T-helper 1 cell treated with Interleukin-12 subunit alpha and Interleukin-12 subunit beta and Interleukin-4 antibody, amounts not matched to agents 30 ng/mL and 1 ng/mL, for 36 hours (primary cell): ENCODE results near the gene PAK6. TPM values are rescaled to one million over a fixed set of nuclear protein-coding genes. Genes with fewer than 3 reads are reported as not detected.

Source experiments
- intact Hi-C: fragments of 100-400 bp; cut with micrococcal nuclease; formaldehyde crosslinking; loops from one replicate; pipeline ENCODE4 v1.15.1; 2024
- total RNA-seq: library from RNA; stranded (reverse); gene quantifications from 2 replicates; pipeline ENCODE4 v1.2.3, GENCODE V29; 2022

Gene PAK6
- total RNA-seq, 1 donor from 2014 or later = 0.22 TPM

GRCh38 chr15:40307421-40308211 is 68.8 kb downstream of the PAK6 start, which contains the start of gene PLCB2:
PLCB2 (minus strand) TSS chr15:40307935; CDS start chr15:40307672, 263 bp downstream.
- intact Hi-C loops = loop anchor here (1.0 to 5.0 kb wide), 7 partner anchors 14 to 375 kb away; partner anchors contain the start of genes EIF2AK4 and KNSTRN

GRCh38 chr15:40309344-40309862 is 70.5 kb downstream of the PAK6 start:
- intact Hi-C loops = loop anchor here (5.0 kb wide), 2 partner anchors 73 to 377 kb away; partner anchors contain the start of genes EIF2AK4 and KNSTRN

GRCh38 chr15:40310001-40310959 is 71.4 kb downstream of the PAK6 start:
- intact Hi-C loops = loop anchor here (1.0 kb wide), 1 partner anchor 31 kb away; no protein-coding TSS in a partner anchor

GRCh38 chr15:40310993-40311392 is 72.1 kb downstream of the PAK6 start:
- intact Hi-C loops = loop anchor here (1.0 kb wide), 1 partner anchor 32 kb away; no protein-coding TSS in a partner anchor

- intact Hi-C loops = no loop called here
These were observed 73.7 kb downstream of the PAK6 start for GRCh38 chr15:40312370-40313158.

- intact Hi-C loops = no loop called here
These were observed 74.9 kb downstream of the PAK6 start for GRCh38 chr15:40313531-40314398.

- intact Hi-C loops = no loop called here
These were observed 75.9 kb downstream of the PAK6 start for GRCh38 chr15:40314723-40315276.

GRCh38 chr15:40316931-40317330 is 78.1 kb downstream of the PAK6 start:
- intact Hi-C loops = no loop called here

- intact Hi-C loops = no loop called here
These were observed 78.7 kb downstream of the PAK6 start for GRCh38 chr15:40317580-40317979.

GRCh38 chr15:40320409-40320808 is 81.5 kb downstream of the PAK6 start:
- intact Hi-C loops = loop anchor here (5.0 to 10.0 kb wide), 4 partner anchors 103 to 797 kb away; partner anchors contain the start of genes EIF2AK4, INO80 and RAD51

- intact Hi-C loops = loop anchor here (1.0 to 10.0 kb wide), 8 partner anchors 11 to 796 kb away; partner anchors contain the start of genes EIF2AK4, INO80, PLCB2 and RAD51
These were observed 82.1 kb downstream of the PAK6 start for GRCh38 chr15:40320931-40321371.

GRCh38 chr15:40322531-40323238 is 83.8 kb downstream of the PAK6 start:
- intact Hi-C loops = loop anchor here (1.0 to 10.0 kb wide), 12 partner anchors 36 to 795 kb away; partner anchors contain the start of genes BAHD1, CCDC32, DISP2 and EIF2AK4

GRCh38 chr15:40323239-40323952 is 84.5 kb downstream of the PAK6 start, which contains the start of gene INAFM2:
INAFM2 (plus strand) TSS chr15:40323692; CDS start chr15:40324056, 364 bp downstream.
- intact Hi-C loops = loop anchor here (1.0 to 10.0 kb wide), 12 partner anchors 35 to 794 kb away; partner anchors contain the start of genes BAHD1, CCDC32, DISP2 and EIF2AK4

- intact Hi-C loops = loop anchor here (1.0 to 10.0 kb wide), 12 partner anchors 34 to 793 kb away; partner anchors contain the start of genes BAHD1, CCDC32, DISP2 and EIF2AK4
These were observed 85.4 kb downstream of the PAK6 start for GRCh38 chr15:40323953-40324937.

- intact Hi-C loops = loop anchor here (10.0 kb wide), 1 partner anchor 370 kb away; the partner anchor contains the start of gene RAD51
These were observed 86.3 kb downstream of the PAK6 start for GRCh38 chr15:40325188-40325587.

GRCh38 chr15:40325700-40326099 is 86.8 kb downstream of the PAK6 start:
- intact Hi-C loops = loop anchor here (10.0 kb wide), 1 partner anchor 369 kb away; the partner anchor contains the start of gene RAD51
